GM23248 (cell line): ENCODE results near the gene GPATCH2.

Source experiments
- EZH2 ChIP-seq: fragments of 200-600 bp; sonication (generic); IDR thresholded peaks from 2 replicates; pipeline ENCODE4 v1.6.1; 2018; ENCODE audit warnings: antibody characterized with exemption, mild to moderate bottlenecking; ENCODE audit not compliant: insufficient read depth, poor library complexity, severe bottlenecking
- EZH2phosphoT487 ChIP-seq: fragments of 200-600 bp; sonication (generic); IDR thresholded peaks from 2 replicates; pipeline ENCODE4 v1.6.1; 2018; ENCODE audit warnings: antibody characterized with exemption, moderate library complexity, mild to moderate bottlenecking, low read depth; ENCODE audit not compliant: insufficient read depth

DNA sequence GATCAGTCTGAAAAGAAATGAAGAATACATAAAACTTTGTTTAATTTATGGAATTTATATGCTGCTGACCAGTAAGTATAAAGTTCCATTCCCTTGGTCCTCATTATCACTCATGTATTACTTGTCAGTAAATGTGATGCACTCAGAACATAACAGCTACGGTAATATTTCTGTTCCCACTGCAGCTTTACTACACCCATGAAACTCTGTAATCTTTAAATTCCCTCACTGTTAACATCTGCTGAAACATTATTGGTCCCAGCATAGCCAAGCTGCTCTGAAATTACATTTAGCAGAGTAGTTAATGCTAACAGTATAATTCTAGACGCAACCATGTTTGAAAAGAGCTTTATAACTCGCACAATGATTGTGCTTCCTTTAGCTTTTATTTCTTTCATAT, 238.4 kb downstream of the GPATCH2 start:
- TF ChIP-seq EZH2 (no peak), EZH2phosphoT487 (no peak)
